HepG2 (cell line): ENCODE results near the gene CBFA2T2. TPM values are rescaled to one million over a fixed set of nuclear protein-coding genes. Genes with fewer than 3 reads are reported as not detected.
A peak's percentile ranks its signal among the peaks of the same experiment; 100 is the strongest.

ENCODE experiments used
- CREB1 ChIP-seq, 2 experiments: fragments of 450-650 bp in 1 of 2; IDR thresholded peaks; 2 replicates each; pipeline ENCODE4 v1.6.1; 2016 to 2017; ENCODE audit warnings: control low read depth in 1 of 2, mild to moderate bottlenecking in 1 of 2, missing compliant biosample characterization in 1 of 2, missing genetic modification characterization in 1 of 2
- GATAD1 ChIP-seq: IDR thresholded peaks from 2 replicates; pipeline ENCODE4 v1.6.1; 2016; ENCODE audit warnings: missing genetic modification reagents, missing compliant biosample characterization
- RCOR2 ChIP-seq: IDR thresholded peaks from 2 replicates; pipeline ENCODE4 v1.6.1; 2016; ENCODE audit warnings: missing biosample characterization, missing genetic modification reagents
- RFX5 ChIP-seq: IDR thresholded peaks from 2 replicates; pipeline ENCODE4 v1.6.1; 2011; ENCODE audit warnings: low read depth, low read length, improper control_type of control experiment
- SMYD3 ChIP-seq: sonication (generic); formaldehyde crosslinking; IDR thresholded peaks from 2 replicates; pipeline ENCODE4 v1.8.1; 2023; ENCODE audit warnings: mild to moderate bottlenecking, missing genetic modification reagents
- SUZ12 ChIP-seq: fragments of 150-350 bp; IDR thresholded peaks from 2 replicates; pipeline ENCODE4 v1.6.1; 2014; ENCODE audit warnings: low read depth, low read length
- ZNF263 ChIP-seq: sonication (generic); formaldehyde crosslinking; IDR thresholded peaks from 2 replicates; pipeline ENCODE4 v1.4.0; 2020; ENCODE audit warnings: missing genetic modification reagents
- ZNF34 ChIP-seq: sonication (generic); formaldehyde crosslinking; IDR thresholded peaks from 2 replicates; pipeline ENCODE4 v1.4.0; 2020; ENCODE audit warnings: mild to moderate bottlenecking, missing genetic modification reagents, borderline replicate concordance
- ZNF777 ChIP-seq: sonication (generic); formaldehyde crosslinking; IDR thresholded peaks from 2 replicates; pipeline ENCODE4 v1.4.0; 2020; ENCODE audit warnings: missing genetic modification reagents
- ZNF781 ChIP-seq: sonication (generic); formaldehyde crosslinking; IDR thresholded peaks from 2 replicates; pipeline ENCODE4 v1.5.1; 2020; ENCODE audit warnings: borderline replicate concordance, mild to moderate bottlenecking, missing genetic modification reagents; ENCODE audit errors: not compliant biosample characterization
- polyA plus RNA-seq, 8 experiments: library from polyadenylated mRNA; depleted of rRNA in 3 of 8; stranded (reverse) in 7 of 8; unstranded in 1 of 8; fragments of >200 nt; fragmentation: Illumina TruSeq in 4 of 8; extraction: Trizol in 4 of 8; gene quantifications; 2 replicates each; pipeline versions ENCODE4 v1.2.1 to v1.2.3, GENCODE V29; 2011 to 2016; ENCODE audit warnings: low read depth in 4 of 8, missing spikeins in 1 of 8, mixed read lengths in 1 of 8; ENCODE audit not compliant: insufficient read depth in 1 of 8
- total RNA-seq, 5 experiments: library from RNA; depleted of rRNA; stranded (reverse); fragments of >200 nt; fragmentation: Illumina TruSeq; extraction: Trizol; gene quantifications; 2 replicates each; pipeline ENCODE4 v1.2.3, GENCODE V29; 2016; ENCODE audit warnings: low read depth in 1 of 5
- TF ChIP-seq, protein P1 (sequence below): sonication (generic); formaldehyde crosslinking; IDR thresholded peaks from 2 replicates; pipeline ENCODE4 v1.5.0; 2020; ENCODE audit warnings: mild to moderate bottlenecking, missing genetic modification reagents
- TF ChIP-seq, protein P2 (sequence below): sonication (generic); formaldehyde crosslinking; IDR thresholded peaks from 2 replicates; pipeline ENCODE4 v1.4.0; 2020; ENCODE audit warnings: missing genetic modification reagents
- TF ChIP-seq, protein P3 (sequence below): sonication (generic); formaldehyde crosslinking; IDR thresholded peaks from 2 replicates; pipeline ENCODE4 v1.8.0; 2022; ENCODE audit warnings: missing genetic modification reagents, mild to moderate bottlenecking, moderate library complexity, borderline replicate concordance
- TF ChIP-seq, protein P4 (sequence below): sonication (generic); formaldehyde crosslinking; IDR thresholded peaks from 2 replicates; pipeline ENCODE4 v1.8.1; 2023; ENCODE audit warnings: missing genetic modification reagents, inconsistent platforms, borderline replicate concordance
- TF ChIP-seq, protein P5 (sequence below): sonication (generic); formaldehyde crosslinking; IDR thresholded peaks from 2 replicates; pipeline ENCODE4 v1.4.0; 2020; ENCODE audit warnings: missing genetic modification reagents

CBFA2T2 gene
- total and polyA plus RNA-seq, 2 of the 13 experiments (the other 11 are each of a cell fraction or from before 2014, with no cell fraction given): 6.3 to 21.2 TPM

DNA sequence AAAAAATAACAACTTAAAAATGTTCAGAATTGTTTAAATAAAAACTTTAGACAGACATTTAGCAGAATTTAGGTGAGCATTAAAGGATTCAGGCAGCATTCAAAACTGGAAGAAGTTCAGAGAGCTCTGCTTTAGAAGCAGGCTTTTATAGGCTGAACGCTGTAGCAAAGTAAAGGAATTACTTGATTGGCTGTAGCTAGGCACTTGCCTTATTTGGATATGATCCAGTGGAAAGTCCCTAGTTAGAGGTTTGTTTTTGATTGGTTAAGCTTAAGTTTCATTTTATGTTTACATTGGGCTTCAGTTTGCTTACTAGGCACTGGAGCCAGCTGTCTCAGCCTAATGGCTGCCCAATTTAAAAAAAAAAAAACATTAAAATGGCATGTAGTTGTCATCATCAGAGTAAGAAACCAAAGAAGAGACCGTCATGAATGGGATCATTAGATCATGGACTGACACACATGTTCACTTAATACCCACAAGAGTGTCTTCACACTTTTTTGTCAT is 65.1 kb downstream of the CBFA2T2 start (continued):
- TF ChIP-seq, protein P1, sequence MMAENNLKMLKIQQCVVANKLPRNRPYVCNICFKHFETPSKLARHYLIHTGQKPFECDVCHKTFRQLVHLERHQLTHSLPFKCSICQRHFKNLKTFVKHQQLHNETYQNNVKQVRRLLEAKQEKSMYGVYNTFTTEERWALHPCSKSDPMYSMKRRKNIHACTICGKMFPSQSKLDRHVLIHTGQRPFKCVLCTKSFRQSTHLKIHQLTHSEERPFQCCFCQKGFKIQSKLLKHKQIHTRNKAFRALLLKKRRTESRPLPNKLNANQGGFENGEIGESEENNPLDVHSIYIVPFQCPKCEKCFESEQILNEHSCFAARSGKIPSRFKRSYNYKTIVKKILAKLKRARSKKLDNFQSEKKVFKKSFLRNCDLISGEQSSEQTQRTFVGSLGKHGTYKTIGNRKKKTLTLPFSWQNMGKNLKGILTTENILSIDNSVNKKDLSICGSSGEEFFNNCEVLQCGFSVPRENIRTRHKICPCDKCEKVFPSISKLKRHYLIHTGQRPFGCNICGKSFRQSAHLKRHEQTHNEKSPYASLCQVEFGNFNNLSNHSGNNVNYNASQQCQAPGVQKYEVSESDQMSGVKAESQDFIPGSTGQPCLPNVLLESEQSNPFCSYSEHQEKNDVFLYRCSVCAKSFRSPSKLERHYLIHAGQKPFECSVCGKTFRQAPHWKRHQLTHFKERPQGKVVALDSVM: no peak
- TF ChIP-seq ZNF263 (no peak), GATAD1 (CRISPR knock-in tag) (peak; percentile 48; the same call in 1 of the 2 replicates), ZNF781 (no peak), ZNF34 (CRISPR knock-in tag) (no peak), CREB1 (IDR thresholded peaks at IDR 0.05) (peak; percentile 11; the same call in 1 of the 2 replicates), CREB1 (CRISPR knock-in tag; IDR thresholded peaks at IDR 0.05) (0 out of 2 replicates have a peak, but pooled peaks have one; percentile 13), RFX5 (no peak), ZNF777 (CRISPR knock-in tag) (no peak), SMYD3 (no peak), RCOR2 (CRISPR knock-in tag) (0 out of 2 replicates have a peak, but pooled peaks have one; percentile 43), SUZ12 (no peak)
- TF ChIP-seq, protein P2, sequence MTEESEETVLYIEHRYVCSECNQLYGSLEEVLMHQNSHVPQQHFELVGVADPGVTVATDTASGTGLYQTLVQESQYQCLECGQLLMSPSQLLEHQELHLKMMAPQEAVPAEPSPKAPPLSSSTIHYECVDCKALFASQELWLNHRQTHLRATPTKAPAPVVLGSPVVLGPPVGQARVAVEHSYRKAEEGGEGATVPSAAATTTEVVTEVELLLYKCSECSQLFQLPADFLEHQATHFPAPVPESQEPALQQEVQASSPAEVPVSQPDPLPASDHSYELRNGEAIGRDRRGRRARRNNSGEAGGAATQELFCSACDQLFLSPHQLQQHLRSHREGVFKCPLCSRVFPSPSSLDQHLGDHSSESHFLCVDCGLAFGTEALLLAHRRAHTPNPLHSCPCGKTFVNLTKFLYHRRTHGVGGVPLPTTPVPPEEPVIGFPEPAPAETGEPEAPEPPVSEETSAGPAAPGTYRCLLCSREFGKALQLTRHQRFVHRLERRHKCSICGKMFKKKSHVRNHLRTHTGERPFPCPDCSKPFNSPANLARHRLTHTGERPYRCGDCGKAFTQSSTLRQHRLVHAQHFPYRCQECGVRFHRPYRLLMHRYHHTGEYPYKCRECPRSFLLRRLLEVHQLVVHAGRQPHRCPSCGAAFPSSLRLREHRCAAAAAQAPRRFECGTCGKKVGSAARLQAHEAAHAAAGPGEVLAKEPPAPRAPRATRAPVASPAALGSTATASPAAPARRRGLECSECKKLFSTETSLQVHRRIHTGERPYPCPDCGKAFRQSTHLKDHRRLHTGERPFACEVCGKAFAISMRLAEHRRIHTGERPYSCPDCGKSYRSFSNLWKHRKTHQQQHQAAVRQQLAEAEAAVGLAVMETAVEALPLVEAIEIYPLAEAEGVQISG (CRISPR knock-in tag): no peak; the same call in 1 of the 2 replicates
- TF ChIP-seq, protein P3, sequence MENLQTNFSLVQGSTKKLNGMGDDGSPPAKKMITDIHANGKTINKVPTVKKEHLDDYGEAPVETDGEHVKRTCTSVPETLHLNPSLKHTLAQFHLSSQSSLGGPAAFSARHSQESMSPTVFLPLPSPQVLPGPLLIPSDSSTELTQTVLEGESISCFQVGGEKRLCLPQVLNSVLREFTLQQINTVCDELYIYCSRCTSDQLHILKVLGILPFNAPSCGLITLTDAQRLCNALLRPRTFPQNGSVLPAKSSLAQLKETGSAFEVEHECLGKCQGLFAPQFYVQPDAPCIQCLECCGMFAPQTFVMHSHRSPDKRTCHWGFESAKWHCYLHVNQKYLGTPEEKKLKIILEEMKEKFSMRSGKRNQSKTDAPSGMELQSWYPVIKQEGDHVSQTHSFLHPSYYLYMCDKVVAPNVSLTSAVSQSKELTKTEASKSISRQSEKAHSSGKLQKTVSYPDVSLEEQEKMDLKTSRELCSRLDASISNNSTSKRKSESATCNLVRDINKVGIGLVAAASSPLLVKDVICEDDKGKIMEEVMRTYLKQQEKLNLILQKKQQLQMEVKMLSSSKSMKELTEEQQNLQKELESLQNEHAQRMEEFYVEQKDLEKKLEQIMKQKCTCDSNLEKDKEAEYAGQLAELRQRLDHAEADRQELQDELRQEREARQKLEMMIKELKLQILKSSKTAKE: no peak
- TF ChIP-seq, protein P4, sequence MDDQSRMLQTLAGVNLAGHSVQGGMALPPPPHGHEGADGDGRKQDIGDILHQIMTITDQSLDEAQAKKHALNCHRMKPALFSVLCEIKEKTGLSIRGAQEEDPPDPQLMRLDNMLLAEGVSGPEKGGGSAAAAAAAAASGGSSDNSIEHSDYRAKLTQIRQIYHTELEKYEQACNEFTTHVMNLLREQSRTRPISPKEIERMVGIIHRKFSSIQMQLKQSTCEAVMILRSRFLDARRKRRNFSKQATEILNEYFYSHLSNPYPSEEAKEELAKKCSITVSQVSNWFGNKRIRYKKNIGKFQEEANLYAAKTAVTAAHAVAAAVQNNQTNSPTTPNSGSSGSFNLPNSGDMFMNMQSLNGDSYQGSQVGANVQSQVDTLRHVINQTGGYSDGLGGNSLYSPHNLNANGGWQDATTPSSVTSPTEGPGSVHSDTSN (CRISPR knock-in tag): no peak
- TF ChIP-seq, protein P5, sequence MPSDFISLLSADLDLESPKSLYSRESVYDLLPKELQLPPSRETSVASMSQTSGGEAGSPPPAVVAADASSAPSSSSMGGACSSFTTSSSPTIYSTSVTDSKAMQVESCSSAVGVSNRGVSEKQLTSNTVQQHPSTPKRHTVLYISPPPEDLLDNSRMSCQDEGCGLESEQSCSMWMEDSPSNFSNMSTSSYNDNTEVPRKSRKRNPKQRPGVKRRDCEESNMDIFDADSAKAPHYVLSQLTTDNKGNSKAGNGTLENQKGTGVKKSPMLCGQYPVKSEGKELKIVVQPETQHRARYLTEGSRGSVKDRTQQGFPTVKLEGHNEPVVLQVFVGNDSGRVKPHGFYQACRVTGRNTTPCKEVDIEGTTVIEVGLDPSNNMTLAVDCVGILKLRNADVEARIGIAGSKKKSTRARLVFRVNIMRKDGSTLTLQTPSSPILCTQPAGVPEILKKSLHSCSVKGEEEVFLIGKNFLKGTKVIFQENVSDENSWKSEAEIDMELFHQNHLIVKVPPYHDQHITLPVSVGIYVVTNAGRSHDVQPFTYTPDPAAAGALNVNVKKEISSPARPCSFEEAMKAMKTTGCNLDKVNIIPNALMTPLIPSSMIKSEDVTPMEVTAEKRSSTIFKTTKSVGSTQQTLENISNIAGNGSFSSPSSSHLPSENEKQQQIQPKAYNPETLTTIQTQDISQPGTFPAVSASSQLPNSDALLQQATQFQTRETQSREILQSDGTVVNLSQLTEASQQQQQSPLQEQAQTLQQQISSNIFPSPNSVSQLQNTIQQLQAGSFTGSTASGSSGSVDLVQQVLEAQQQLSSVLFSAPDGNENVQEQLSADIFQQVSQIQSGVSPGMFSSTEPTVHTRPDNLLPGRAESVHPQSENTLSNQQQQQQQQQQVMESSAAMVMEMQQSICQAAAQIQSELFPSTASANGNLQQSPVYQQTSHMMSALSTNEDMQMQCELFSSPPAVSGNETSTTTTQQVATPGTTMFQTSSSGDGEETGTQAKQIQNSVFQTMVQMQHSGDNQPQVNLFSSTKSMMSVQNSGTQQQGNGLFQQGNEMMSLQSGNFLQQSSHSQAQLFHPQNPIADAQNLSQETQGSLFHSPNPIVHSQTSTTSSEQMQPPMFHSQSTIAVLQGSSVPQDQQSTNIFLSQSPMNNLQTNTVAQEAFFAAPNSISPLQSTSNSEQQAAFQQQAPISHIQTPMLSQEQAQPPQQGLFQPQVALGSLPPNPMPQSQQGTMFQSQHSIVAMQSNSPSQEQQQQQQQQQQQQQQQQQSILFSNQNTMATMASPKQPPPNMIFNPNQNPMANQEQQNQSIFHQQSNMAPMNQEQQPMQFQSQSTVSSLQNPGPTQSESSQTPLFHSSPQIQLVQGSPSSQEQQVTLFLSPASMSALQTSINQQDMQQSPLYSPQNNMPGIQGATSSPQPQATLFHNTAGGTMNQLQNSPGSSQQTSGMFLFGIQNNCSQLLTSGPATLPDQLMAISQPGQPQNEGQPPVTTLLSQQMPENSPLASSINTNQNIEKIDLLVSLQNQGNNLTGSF: no peak
